Stimulated activated CD8-positive, alpha-beta memory T cell treated with anti-CD3 and anti-CD28 coated beads, Interleukin-15, amount 100 ng/mL, for 4 hours (primary cell): ENCODE measurements around the gene SDF2L1.

Experiments
- DNase-seq, 2 donors: peaks; one replicate each; pipeline ENCODE4 v3.0.0-alpha.2; 2020; ENCODE audit warnings: low read depth in 2 of 2

SDF2L1 gene

DNA sequence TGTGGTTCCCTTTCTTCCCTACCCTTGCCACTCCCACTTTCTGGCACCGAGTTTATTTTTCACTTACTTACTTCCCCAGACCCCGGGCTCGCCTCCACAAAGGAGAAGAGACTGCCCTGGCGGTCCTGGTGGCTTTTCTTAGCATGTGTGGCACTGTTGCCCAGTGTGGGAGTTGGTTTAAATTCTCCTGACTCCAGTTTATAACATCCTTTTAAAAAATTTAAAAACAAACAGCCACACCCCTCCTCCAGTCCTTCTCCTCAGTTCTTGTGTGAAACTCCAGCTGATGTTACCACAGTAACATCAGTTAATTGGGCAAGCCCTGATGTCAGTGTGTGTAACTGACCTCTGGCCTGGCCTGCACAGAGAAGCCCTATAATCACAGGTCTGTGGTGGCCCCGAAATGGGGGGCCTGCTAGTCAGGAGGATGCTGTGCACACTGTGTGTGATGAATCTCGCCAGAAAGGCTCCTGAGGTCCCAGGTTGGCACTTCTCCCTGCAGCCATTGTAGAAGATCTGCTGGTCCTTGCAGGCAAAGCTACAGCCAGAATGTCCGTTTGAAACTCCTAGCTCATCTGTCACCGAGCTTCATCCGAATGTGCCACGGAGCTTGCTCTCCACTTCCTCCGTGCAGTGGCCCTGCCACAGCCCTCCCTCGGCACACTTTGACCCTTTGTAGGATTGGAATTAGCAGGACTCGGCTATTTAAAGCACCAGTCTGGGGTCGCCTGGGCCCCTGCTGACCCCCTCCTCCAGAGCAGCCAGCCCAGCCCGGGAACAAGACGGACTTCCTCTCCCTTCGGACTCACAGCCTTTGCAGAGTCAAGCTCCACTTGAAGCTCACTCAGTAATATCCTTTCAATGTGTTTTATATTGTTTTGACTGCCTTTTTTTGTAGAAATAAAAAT is 19.8 kb upstream of the SDF2L1 start:
- no peak for DNase-seq

DNA sequence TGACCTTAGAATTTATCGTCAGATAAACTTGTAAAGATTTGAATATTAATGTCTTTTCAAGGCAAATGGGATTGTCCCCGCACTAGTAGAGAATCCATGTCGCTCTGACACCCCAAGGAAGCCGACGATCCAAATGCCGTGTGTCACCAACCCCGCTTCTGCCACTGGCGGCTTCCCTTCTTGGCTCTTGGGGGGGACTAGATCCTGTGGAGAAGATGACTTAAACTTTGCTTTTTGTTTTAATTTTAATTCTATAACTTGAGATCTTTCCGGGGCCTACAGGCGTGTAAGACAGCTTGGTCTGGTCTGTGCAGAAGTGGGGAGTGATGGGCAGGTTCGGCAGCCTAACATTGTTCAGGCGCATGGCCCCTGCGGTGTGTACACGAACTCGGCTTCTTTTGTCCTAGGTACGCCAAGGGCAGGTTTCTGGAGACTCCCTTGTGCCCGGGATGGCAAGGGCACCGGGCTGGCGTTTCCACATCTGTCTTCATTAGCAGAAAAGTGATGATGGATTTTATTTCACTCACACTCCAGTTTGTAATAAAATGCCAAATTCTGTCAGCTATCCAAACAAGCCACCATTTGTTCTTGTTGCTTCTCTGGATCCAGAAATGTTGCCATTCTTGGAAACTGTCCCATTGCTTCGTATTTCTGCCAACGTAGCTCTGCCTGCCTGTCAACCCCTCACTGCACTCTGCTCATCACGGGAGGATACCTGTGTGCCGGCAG is 19.0 kb upstream of the SDF2L1 start:
- no peak for DNase-seq

DNA sequence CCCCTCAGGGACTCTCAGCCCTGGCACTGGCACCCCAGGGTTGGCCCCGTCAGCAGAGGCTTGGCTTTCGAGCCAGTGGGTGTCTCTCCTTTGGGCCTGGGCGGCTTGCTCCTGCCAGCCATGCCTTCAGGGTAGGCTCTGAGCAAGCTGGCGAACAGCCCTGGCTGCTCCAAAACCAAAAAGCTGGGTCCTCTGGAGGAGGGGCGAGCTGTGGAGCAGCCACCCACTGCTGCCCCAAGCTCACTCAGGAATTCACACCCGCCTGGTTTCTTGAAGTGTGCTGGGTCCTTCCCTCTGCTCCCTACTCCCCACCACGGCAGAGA is 18.5 kb upstream of the SDF2L1 start:
- no peak for DNase-seq

DNA sequence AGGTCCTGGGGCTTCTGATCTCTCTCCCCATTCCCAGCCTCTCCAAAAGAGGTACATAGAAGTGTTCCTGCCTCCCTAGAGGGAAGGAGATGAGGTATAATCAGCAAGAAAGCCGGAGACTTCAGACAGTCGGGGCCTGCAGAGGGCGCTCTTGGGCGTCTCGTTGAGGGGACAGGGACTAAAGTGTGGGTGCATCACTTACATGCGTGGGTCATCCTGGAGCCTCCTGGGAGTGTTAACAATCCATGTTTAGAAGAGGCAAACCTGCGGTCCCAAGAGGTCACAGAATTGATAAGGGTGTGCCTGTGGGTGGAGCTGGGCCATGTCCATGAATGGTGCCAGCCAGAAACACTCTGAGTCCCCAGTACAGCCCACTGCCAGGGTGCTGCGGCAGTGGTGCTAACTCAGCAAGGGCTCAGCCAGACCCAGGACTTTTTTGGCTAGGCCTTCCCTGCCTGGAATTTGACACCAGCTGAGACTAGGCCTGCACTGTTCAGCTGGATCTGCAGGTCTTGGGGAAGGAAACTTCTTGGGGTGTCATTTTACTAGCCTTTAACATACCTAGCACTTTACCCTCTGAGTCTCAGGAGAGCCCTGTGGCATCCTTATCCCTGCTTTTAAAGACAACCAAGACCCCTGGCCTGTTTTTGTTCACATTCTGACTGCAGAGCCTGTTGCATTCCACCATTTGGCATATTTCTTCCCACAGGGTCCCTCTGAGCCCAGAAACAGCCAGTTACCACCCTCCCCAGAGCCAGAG is 17.8 kb upstream of the SDF2L1 start:
- no peak for DNase-seq

DNA sequence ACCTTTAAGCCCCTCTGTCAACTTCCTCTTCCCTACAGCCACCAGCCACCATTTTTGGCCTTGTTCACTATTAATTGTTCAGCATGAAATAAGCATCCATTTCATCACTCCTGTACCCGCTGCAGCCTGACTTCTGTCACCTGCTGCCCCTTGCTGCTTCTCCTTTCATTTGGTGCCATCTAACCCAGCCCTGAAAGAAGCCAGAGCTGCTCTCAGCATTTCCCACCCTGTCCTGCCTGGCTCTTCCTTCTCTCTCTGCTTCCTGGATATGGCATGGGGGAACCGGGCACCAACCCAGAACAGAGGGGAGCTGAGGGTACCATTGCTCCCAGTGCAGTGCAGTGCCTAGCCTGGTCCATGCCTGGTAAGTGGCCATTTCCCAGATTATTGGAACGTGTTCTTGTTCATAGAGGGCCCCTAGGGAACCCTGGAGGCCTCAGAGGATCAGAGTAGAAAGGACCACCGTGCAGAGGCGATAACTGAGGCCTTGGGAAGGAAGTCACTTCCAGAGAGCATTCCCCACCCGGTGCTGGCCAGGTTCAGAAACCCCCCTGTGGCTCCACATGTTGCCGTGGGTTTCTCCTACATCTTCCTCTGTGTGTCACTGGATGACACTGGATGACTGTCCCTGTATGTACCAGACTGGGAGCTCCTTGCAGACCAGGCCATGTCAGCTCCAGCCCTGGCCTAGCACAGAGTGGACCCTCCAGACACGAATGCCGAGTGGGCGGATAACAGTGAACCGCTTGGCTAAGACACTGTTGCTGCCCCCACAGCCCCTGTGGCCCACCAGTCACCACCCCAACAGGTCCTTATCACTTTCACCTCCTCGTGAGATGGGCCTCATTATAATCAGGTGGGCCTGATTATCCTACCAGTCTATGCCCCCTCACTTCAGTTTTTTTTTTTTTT is 17.0 kb upstream of the SDF2L1 start:
- DNase-seq = no peak

DNA sequence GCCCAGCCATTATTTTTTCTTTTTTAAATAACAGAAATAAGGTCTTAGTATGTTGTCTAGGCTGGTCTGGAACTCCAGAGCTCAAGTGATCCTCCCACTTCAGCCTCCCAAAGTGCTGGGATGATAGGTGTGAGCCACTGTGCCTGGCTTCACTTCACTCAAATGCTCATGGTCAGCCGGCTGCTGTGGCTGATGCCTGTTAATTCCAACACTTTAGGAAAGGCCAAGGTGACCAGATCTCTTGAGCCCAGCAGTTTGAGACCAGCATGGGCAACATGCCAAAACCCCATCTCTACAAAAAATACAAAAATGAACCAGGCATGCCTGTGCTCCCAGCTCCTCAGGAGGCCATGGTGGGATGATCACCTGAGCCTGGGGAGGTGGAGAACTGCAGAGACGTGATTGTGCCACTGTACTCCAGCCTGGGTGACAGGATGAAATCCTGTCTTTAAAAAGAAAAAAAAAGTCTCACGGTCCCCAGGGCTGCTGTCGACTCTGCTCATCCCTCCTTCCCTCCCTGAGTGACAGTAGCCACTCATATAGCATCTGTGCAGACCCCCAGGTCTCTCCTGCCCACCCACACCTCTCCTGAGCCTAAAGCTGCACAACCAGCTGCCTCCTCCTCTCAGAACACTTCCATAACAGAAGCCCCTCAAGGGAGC is 15.9 kb upstream of the SDF2L1 start:
- DNase-seq = no peak

DNA sequence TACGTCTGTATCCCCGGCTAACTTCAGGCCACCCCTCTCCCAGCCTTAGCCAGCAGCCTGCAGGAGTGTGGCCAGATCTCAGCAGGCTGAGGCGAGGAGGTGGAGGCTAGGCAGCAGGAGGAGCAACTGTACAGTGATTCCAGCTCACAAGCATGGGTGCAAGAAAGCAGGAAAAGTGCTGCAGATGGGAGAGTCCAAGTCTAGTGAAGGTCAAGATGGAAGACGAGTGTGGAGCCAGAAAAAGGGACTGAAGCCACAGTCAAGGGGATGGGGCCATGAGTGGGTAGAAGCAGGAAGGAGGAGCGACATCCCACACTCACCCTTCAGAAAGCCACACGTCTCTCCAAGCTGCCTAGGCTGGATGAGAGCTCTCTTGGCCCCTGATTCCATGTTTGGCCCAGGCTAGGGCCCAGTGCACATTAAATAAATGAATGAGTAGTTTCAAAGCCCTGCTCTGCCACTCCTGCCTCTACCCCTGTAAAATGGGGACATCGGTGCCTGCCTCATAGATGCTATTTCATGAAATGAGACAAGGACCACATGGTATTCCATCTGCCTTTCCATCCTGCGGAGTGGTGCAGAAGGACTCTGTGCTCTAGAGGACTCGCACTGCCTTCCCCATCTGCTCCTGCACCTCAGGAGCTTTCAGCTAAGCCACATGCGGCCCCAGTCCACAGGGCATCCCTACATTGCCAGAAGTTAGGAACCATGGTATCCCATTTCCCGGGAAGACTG is 15.2 kb upstream of the SDF2L1 start:
- DNase-seq = no peak

DNA sequence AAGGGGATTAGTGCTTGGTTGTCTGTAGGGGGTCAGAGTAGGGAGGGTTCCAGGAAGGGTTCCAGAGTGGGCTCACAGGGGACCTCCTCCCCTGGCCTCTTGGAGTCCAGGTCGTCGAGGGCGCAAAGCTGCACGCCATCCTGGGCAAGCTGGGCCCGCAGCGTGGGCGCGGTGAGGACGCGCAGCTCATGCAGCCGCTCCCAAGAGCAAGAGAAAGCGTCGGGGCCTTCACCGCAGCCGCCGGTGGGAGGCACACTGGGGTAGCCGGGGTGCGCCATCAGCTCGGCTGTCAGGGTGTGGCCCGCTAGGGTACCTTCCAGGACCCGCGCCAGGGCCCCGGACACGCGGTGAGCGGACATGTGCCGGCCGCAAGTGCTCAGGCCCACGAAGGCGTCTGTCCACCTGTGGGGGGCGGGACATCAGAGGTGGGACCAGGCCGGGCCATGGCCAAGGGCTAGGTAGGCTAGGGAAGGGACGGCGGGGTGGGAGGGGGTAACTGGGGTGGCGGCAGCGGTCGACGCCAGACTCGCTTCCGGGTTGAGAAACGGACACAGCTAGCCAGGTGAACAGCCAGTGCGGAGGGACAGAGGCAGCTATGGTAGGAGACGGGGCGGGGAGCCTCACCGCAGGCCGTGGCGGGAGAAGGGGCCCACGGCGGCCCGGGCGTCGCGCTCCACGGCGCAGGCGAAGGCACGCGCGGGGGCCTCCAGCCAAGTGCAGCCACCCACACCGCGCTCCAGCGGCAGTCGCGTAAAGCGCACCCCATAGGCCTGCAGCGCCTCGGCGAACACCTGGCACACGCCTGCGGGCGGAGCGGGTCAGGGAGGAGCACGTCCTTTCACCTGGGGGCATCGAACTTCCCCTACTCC is 13.5 kb upstream of the SDF2L1 start:
- no peak for DNase-seq

DNA sequence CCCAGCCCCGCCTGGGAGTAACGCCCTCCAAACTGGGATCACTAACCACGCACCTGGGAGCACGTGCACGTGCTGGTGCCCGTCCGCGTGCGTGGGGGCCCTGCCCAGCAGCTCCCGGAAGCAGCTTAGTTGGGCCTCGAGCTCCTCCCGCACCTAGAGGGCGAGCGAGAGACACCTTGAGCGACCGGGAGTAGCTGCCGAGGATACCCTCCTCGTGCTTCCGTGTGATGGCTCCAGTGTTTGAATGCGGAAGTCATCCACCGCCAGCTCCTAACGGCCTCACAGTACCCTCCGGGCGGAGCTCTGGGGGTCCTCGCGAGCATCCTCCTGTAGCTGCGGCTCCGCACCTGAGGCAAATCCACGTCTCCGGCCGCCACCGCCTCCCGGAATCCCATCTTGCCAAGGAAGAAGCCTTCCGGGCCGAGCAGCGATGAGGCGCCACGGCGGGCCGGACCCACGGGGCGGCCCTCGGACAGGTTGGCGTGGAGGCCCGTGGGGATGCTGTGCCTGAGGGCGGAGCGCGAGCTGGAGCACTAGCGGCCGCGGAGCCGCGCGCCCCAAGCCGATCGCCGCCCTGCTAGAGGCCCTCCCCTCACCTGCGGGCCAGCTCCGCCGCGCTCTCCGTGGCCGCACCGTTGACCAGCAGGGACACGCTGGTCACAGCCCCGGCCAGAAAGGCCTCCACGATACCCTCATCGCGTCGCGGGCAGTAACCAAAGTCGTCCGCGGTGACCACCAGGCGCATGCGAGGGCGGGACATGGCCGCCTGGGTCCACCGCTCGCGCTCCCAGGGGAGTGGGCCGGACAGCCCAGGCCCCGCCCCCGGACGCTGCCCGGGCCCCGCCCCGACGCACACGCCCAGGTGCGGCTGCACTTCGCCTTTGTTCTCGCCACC is 12.6 kb upstream of the SDF2L1 start, which contains the start of gene YDJC:
Gene YDJC, minus strand, starts transcription at position 768 of the 895 bp plus-strand sequence. Its CDS starts 8 bp downstream, at position 760.
- DNase-seq = peak; percentile 89 to 90

DNA sequence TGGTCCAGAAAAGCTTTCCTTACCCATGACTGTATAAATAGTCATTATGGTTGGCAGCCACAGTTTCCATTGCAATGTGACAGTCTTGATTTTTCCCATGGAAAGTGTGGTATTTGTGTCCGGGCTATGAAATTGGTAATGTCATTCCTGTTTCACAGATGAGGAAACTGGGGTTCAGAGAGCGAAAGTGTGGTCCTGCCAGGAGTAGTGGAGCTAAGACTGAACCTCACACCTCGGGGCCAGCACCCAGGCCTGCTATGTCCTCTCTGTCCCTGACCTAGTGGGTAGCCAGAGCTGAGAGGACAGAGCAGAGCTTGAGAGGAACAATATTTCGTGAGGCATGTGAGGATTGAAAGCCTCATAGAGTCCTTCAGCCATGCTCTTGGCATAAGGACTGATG is 11.1 kb upstream of the SDF2L1 start:
- DNase-seq = no peak

DNA sequence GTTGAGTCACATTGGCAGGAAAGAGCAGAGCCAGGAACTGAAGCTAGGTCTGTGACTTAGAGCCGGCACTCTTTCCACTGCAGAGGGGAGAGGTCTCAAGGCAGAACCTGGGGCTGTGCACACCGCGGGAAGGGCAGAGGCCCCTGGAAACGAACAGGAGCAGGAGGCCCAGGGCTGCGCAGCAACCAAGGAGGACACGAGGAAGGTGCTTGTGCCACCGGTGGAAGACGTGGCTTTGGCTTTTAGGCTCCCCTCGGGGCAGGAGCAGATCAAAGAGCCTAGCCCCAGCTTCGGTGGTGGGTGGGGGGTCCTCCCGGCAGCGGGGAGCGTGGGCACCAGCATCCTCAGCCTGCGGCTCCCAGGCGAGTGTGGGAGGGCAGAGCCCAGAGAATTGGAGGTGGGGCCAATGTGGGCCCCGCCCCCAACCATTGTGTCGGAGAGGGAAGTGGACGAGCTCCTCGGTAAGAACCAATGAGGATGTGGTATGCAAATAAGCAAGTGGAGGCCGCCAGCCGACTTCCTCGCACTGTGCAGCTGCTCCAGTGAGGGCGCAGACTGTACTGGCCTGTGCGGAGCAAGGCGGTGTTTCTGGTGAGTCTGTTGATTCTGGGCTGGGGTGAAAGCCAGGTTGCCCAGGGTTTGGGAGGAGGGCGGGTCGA is 9.7 kb upstream of the SDF2L1 start, which contains the start of gene CCDC116:
Gene CCDC116, plus strand, starts transcription at position 524 of the 659 bp plus-strand sequence. CDS start 422 bp downstream, outside the sequence.
- peak; percentile 37 to 41 for DNase-seq

DNA sequence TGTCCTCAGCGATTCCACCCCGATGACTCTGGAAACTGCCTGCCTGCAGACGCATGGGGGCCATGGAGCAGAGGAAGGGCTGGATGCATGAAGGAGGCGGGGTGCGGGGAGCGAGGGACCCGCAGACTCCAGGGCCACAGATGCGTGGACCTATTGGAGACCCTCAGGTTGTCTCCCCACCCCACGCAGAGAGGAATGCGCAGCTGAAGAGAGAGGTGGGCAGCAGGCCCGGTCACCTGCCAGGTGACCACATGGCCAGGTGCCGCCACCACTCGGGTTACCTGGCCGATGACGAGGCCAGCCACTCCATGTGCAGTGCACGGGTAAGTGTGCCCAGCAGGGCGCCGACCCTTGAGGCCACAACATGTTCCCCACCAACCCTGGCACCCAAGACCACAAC is 9.2 kb upstream of the SDF2L1 start:
- no peak for DNase-seq

DNA sequence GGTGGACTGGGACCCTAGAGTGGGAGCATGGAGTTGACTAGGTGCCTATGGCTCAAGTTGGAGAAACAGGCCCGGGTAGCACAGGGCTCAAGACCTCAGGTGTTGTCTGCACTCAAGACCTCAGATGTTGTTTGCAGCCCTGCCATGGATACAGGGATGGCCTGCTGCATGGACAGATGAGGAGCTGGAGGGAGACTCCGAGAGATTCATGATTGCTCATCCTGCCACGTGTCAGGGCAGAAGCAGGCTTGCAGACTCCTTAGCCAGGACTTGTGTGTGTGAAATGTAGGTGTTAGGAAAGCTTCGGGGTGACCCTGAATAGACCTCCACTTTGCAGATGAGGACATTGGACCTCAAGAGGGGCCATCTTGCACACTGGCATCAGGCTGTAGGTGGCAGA is 8.6 kb upstream of the SDF2L1 start:
- DNase-seq = no peak

DNA sequence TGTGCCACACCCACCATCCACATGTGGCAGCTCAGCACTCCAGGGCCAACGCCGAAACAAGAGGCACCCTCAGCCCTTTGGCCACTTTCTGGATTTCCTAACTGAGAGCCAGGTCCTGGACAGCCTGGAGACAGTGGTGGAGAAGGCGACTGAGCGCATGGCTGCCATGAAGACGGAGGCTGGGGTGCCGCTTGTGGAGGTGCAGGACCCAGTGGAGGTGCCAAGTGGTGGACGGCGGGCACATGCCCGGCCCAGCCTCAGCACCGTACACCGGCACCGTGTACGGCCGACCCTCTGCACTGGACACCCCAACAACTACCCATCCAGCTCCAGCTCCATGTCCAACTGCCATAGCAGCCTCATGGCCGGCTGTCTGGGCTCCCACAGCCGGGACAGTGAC is 8.0 kb upstream of the SDF2L1 start:
- no peak for DNase-seq

DNA sequence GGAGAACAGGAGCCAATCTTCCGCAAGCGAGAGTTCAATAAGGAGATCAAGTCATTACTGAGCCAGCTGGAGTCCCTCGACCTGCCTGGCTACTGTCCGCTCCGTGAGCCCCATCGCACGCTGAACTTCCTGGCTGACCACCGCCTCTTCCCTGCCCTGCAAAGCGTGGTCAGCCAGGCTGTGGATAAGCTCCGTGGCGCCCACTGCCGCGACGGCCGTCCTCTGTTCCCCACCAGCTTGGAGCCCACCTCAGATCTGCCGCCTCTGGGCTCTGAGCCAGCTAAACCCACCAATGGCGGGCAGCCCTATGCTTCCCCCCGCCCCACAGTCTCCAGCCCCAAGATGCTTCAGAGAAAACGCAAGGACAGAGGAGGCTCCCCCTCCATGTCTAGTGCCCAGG is 7.3 kb upstream of the SDF2L1 start:
- no peak for DNase-seq

DNA sequence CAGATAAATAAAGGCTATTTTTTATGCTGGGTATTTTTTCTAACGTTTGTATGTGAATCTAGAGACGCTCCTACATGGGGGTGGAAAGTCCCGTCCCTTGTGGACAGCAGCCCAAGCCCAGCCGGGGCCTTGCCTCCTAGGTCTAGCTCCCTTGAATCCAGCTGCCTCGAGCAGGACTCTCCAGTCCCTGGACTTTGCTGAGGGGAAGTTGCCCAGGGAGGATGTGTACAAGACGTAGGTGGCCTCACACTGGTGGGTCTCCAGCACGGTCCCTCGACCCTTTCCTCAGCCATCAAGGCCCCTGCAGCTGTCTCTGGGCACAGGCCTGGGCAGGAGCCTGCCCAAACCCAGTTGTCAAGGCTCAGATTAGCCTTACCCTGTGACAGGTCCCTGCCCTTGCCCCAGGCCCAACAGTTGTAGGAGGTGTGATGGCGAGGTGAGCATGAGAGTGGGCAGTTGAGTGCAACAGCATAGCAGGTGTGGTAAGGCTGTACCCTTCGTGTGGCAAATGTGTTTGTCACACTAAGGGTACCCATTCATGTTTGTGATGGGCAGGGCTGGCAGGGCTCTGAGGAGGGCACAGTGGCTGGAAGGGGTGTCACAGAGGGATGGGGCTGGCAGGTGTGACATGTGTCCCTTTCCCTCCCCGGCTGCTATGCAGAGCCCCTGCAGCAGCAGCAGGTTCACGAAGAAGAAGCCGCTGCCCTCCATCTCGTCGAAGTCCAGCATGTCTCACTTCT is 6.2 kb upstream of the SDF2L1 start:
- DNase-seq = no peak
